Activated CD8-positive, alpha-beta T cell treated with anti-CD3 and anti-CD28 coated beads, Interleukin-2, amount 10 ng/mL, durations not matched to agents 7 days and 5 days (primary cell): ENCODE data around the gene SRP14. TPM values are rescaled to one million over a fixed set of nuclear protein-coding genes. Genes with fewer than 3 reads are reported as not detected.
"Not testable (repeated sequence)": the region's sequence is repeated elsewhere in the genome, so short reads cannot be mapped to it uniquely, and the experiment has no call there.

Source experiments
- ATAC-seq: fragments of 150-1000 bp; cut with Tn5 transposase; one replicate; pipeline ENCODE4 v1.10.0; 2021; ENCODE audit warnings: moderate library complexity
- CTCF ChIA-PET: fragments of 350-600 bp; sonication (Branson Sonifier 250); formaldehyde crosslinking; loops from one replicate; lab custom pipeline; 2021; ENCODE audit warnings: antibody characterized with exemption; lab: Charles Lee
- POLR2A ChIA-PET: fragments of 350-600 bp; sonication (Branson Sonifier 250); formaldehyde crosslinking; loops from one replicate; lab custom pipeline; 2021; ENCODE audit warnings: antibody characterized with exemption; lab: Charles Lee
- DNase-seq: peaks from one replicate; pipeline ENCODE4 v3.0.0-alpha.2; 2020
- H3K27ac Mint-ChIP-seq: one replicate; pipeline ENCODE4 v1.8.0; 2021; ENCODE audit warnings: mild to moderate bottlenecking, mixed read lengths
- H3K27me3 Mint-ChIP-seq: one replicate; pipeline ENCODE4 v1.8.0; 2021; ENCODE audit warnings: low read depth, mixed read lengths
- H3K36me3 Mint-ChIP-seq: one replicate; pipeline ENCODE4 v1.8.0; 2021; ENCODE audit warnings: low read depth, mixed read lengths
- H3K4me1 Mint-ChIP-seq: one replicate; pipeline ENCODE4 v1.8.0; 2021; ENCODE audit warnings: low read depth, mixed read lengths
- H3K4me3 Mint-ChIP-seq: one replicate; pipeline ENCODE4 v1.8.0; 2021; ENCODE audit warnings: mild to moderate bottlenecking, mixed read lengths
- H3K9me3 Mint-ChIP-seq: one replicate; pipeline ENCODE4 v1.8.0; 2022; ENCODE audit warnings: mixed read lengths; ENCODE audit not compliant: insufficient read depth
- total RNA-seq, 2 experiments: library from RNA; stranded (reverse); gene quantifications; one replicate each; pipeline ENCODE4 v1.2.3, GENCODE V29; 2021

Gene SRP14
- total RNA-seq, 2 experiments from 2014 or later, result 178 to 182 TPM

DNA sequence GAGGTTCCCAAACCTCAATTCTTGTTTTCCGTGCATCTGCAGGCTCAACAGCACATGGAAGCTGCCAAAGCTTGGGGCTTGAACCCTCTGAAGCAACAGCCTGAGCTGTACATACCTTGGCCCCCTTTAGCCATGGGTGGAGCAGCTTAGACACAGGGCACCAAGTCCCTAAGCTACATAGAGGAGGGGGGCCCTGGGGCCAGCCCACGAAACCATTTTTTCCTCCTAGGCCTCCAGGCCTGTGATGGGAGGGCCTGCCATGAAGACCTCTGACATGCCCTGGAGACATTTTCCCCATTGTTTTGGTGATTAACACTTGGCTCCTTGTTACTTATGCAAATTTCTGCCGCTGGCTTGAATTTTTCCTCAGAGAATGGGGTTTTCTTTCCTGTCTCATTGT, 24.6 kb downstream of the SRP14 start:
- Mint-ChIP-seq H3K9me3 (peaks cover 7% of the 10 kb centered on the region), H3K36me3 (peaks cover 57% of the 10 kb centered on the region), H3K27me3 (no peaks in the 10 kb centered on the region), H3K4me3 (no peak overlapping the region), H3K4me1 (no peaks in the 10 kb centered on the region), H3K27ac (no peak overlapping the region)
- ChIA-PET CTCF (no interaction called here), POLR2A (no interaction called here)
- no peak for ATAC-seq
- DNase-seq, result no peak

DNA sequence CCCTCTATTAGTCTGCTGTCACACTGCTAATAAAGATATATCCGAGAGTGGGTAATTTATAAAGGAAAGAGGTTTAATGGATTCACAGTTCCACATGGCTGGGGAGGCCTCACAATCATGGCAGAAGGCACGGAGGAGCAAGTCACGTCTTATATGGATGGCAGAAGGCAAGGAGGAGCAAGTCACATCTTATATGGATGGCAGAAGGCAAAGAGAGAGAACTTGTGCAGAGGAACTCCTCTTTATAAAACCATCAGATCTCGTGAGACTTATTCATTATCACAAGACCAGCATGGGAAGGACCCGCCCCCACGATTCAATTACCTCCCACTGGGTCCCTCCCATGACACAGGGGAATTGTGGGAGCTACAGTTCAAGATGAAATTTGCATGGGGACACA, 25.6 kb downstream of the SRP14 start:
- DNase-seq, H3K4me3 Mint-ChIP-seq, CTCF ChIA-PET, H3K4me1 Mint-ChIP-seq, H3K27ac Mint-ChIP-seq, POLR2A ChIA-PET, ATAC-seq, H3K27me3 Mint-ChIP-seq, H3K9me3 Mint-ChIP-seq: not testable (repeated sequence)
- peaks cover 61% of the 10 kb centered on the region for H3K36me3 Mint-ChIP-seq

GRCh38 chr15:40011303-40011702, 27.7 kb downstream of the SRP14 start:
- no peak overlapping the region for H3K4me3 Mint-ChIP-seq
- peaks cover 53% of the 10 kb centered on the region for H3K36me3 Mint-ChIP-seq
- no peak overlapping the region for H3K27ac Mint-ChIP-seq
- peaks cover 7% of the 10 kb centered on the region for H3K9me3 Mint-ChIP-seq
- ATAC-seq (no peak), DNase-seq (no peak)
- no peaks in the 10 kb centered on the region for H3K4me1 Mint-ChIP-seq
- ChIA-PET POLR2A (interaction anchor here (0.6 kb wide), 1 partner anchor 9 kb away, joined by 6 read pairs; no protein-coding TSS in a partner anchor), CTCF (interaction anchor here (0.8 to 1.1 kb wide), 2 partner anchors 9 to 19 kb away, joined by 3 to 4 read pairs; no protein-coding TSS in a partner anchor)
- H3K27me3 Mint-ChIP-seq, result no peaks in the 10 kb centered on the region

- Mint-ChIP-seq H3K27me3 (no peaks in the 10 kb centered on the region), H3K4me1 (no peaks in the 10 kb centered on the region), H3K36me3 (peaks cover 51% of the 10 kb centered on the region), H3K4me3 (no peak overlapping the region), H3K9me3 (peaks cover 7% of the 10 kb centered on the region), H3K27ac (no peak overlapping the region)
- ChIA-PET CTCF (interaction anchor here (0.8 kb wide), 1 partner anchor 19 kb away, joined by 3 read pairs; no protein-coding TSS in a partner anchor), POLR2A (interaction anchor here (0.6 kb wide), 1 partner anchor 9 kb away, joined by 6 read pairs; no protein-coding TSS in a partner anchor)
- DNase-seq, result no peak
- no peak for ATAC-seq
These were observed 28.3 kb downstream of the SRP14 start for GRCh38 chr15:40010686-40011085.

DNA sequence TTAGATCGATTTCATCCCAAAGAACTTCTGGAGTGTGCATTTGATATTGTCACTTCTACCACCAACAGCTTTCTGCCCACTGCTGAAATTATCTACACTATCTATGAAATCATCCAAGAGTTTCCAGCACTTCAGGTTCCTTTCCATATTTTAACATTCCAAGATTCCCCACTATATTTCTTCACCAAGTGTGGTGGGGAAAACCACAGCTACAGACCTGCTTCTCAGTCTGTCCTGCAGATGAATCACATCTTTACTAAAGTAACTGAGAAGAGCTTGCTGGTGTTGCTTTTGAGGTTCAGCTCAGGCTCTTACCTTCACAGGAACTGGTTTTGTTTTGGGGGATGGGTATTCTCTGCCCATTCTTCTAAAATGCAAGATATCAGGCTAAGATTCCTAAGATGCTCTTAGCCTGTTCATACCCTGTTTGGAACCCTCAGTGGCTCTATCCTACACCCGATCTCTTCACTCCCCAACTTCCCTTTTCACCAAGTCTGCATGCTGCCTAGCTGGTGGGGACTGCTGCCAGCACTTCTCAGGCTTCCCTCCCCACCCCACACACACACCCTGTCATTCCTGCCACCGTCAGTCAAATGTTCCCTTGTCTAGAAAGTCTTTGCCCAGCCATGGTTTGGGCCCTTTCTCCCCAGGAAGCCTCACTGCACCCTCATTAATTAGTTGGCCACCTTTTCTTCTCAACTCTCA, 30.8 kb downstream of the SRP14 start:
- H3K4me1 Mint-ChIP-seq, result no peaks in the 10 kb centered on the region
- ChIA-PET CTCF (interaction anchor here (1.5 kb wide), 1 partner anchor 37 kb away, joined by 7 read pairs; no protein-coding TSS in a partner anchor), POLR2A (no interaction called here)
- no peak for ATAC-seq
- no peak for DNase-seq
- no peaks in the 10 kb centered on the region for H3K9me3 Mint-ChIP-seq
- no peaks in the 10 kb centered on the region for H3K27me3 Mint-ChIP-seq
- H3K4me3 Mint-ChIP-seq, result no peak overlapping the region
- H3K36me3 Mint-ChIP-seq, result peaks cover 35% of the 10 kb centered on the region
- H3K27ac Mint-ChIP-seq, result no peak overlapping the region

- Mint-ChIP-seq H3K4me1 (no peaks in the 10 kb centered on the region), H3K27ac (no peak overlapping the region), H3K9me3 (no peaks in the 10 kb centered on the region), H3K36me3 (peaks cover 28% of the 10 kb centered on the region), H3K4me3 (no peak overlapping the region), H3K27me3 (no peaks in the 10 kb centered on the region)
- ChIA-PET POLR2A (no interaction called here), CTCF (no interaction called here)
- ATAC-seq, result no peak
- no peak for DNase-seq
These were observed 32.3 kb downstream of the SRP14 start for GRCh38 chr15:40006646-40007045.

DNA sequence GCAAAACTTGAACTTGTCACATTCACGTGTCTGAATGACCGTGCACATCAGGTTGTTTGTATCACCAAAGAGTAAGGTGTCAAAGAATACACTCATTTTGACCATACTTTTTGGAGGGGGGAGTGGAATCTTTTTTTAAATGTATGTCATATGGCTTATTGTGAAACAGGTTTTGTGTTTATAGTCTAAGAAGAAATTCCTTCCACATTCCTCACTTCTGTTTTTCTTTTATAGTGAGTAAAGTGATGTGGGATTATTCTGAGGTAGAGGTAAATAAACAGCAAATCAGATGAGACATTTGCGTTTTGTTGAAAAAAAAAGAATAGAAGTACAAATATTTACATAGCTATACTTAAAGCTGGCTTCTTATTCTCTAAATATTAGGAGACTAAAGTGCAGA, 33.0 kb downstream of the SRP14 start:
- Mint-ChIP-seq H3K9me3 (no peaks in the 10 kb centered on the region), H3K36me3 (peaks cover 25% of the 10 kb centered on the region), H3K27me3 (no peaks in the 10 kb centered on the region), H3K4me1 (no peaks in the 10 kb centered on the region), H3K27ac (no peak overlapping the region), H3K4me3 (no peak overlapping the region)
- DNase-seq, result no peak
- ChIA-PET CTCF (no interaction called here), POLR2A (no interaction called here)
- ATAC-seq, result no peak

DNA sequence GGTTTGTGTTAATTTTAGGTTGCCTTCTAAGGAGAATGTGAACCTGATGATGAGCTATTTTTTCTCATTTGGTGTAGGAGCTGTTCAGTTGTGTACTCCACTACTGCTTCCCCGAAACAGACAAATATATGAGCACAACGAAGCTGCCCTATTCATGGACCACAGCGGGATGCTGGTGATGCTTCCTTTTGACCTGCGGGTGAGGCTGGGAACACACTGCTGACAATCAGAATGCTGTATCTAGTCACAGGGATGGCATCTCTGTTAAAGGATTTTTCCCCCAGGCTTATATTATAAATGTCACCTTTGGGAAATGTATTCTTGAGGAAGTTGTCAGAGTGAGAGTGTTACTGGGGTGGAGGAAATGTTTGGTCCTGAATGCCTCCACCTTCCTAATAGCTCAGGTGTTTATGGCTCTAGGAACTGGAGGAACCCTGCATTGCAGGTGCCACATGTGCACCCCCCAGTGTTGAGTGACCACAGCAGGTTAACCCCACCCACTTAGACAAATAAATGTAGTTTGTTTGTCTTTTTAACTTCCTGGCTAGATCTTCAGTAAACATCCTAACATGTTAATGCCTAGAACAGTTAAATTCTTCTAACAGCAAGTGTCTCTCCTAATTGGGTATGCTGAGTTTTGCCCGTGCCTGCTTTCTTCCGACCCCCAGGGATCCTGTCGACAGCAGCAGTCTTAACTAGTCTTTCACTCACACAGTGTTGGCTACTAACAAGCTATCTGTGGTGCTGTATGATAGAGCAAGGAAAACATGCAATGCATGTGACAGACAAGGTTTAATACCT, 35.7 kb downstream of the SRP14 start:
- Mint-ChIP-seq H3K27me3 (no peaks in the 10 kb centered on the region), H3K9me3 (no peaks in the 10 kb centered on the region), H3K36me3 (peaks cover 19% of the 10 kb centered on the region), H3K27ac (no peak overlapping the region), H3K4me3 (no peak overlapping the region), H3K4me1 (peaks cover 3% of the 10 kb centered on the region)
- ATAC-seq (no peak), DNase-seq (no peak)
- ChIA-PET CTCF (interaction anchor here (0.8 to 1.6 kb wide), 5 partner anchors 8 to 271 kb away, joined by 3 to 4 read pairs (median 3); no protein-coding TSS in a partner anchor), POLR2A (interaction anchor here (2.3 kb wide), 1 partner anchor 9 kb away, joined by 5 read pairs; no protein-coding TSS in a partner anchor)

DNA sequence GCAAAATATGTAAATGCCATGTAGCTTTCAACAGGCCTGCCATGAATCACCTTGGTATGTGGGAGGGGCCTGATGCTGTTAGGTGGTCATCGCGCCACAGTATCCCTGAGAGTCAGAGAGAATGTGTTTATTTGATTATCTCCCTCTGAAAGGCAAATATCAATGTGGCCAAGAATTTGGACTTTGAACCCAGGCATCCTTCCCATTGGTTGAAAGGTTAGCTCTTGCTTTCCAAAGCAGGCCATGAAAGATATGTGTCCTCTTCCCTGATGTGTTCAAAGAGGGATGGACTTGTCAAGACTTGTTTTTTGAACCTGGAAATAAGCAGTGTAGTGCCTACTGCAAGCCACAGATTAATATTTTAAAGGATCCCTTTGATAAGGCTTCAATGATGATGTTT, 36.7 kb downstream of the SRP14 start:
- CTCF ChIA-PET, result interaction anchor here (1.3 to 1.6 kb wide), 3 partner anchors 9 to 67 kb away, joined by 3 to 4 read pairs (median 3); no protein-coding TSS in a partner anchor
- Mint-ChIP-seq H3K27ac (no peak overlapping the region), H3K4me1 (peaks cover 3% of the 10 kb centered on the region), H3K4me3 (no peak overlapping the region), H3K9me3 (no peaks in the 10 kb centered on the region), H3K36me3 (peaks cover 21% of the 10 kb centered on the region), H3K27me3 (no peaks in the 10 kb centered on the region)
- POLR2A ChIA-PET, result interaction anchor here (2.3 kb wide), 1 partner anchor 8 kb away, joined by 5 read pairs; no protein-coding TSS in a partner anchor
- no peak for ATAC-seq
- no peak for DNase-seq

DNA sequence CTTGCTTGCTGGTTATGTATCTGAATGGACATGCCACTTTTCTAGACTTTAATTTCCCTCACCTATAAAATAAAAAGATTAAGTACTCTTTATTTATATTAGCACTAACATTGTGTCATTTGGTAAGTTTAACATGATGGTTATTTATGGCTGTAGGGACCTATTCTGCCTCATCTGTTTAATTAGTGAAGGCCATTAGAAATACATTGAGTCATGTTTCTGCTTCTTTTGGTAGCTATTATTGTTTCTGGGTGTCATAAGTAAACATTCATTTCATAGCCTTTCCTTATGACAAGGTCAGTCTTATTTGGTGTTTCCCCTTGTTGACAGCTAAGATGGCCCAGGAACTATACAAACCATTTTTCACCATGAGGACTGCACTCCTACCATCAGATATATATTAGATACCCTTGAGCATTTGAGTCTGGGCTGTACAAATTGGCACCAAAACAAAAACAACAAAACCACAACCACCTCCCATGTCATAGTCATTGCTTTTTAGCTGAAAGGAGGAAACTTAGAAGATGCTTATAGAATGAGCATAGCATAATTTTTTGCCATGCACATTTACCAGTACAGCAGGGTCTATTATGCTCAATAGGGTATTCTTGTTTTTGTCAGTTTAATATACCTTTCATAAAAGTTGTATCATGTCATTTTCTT, 39.3 kb downstream of the SRP14 start:
- no peak for DNase-seq
- peaks cover 3% of the 10 kb centered on the region for H3K4me1 Mint-ChIP-seq
- peaks cover 21% of the 10 kb centered on the region for H3K36me3 Mint-ChIP-seq
- H3K27ac Mint-ChIP-seq, result no peak overlapping the region
- H3K4me3 Mint-ChIP-seq, result no peak overlapping the region
- H3K9me3 Mint-ChIP-seq, result no peaks in the 10 kb centered on the region
- ChIA-PET POLR2A (interaction anchor here (0.6 kb wide), 1 partner anchor 95 kb away, joined by 3 read pairs; no protein-coding TSS in a partner anchor), CTCF (interaction anchor here (0.6 kb wide), 1 partner anchor 20 kb away, joined by 3 read pairs; no protein-coding TSS in a partner anchor)
- ATAC-seq, result no peak
- no peaks in the 10 kb centered on the region for H3K27me3 Mint-ChIP-seq

DNA sequence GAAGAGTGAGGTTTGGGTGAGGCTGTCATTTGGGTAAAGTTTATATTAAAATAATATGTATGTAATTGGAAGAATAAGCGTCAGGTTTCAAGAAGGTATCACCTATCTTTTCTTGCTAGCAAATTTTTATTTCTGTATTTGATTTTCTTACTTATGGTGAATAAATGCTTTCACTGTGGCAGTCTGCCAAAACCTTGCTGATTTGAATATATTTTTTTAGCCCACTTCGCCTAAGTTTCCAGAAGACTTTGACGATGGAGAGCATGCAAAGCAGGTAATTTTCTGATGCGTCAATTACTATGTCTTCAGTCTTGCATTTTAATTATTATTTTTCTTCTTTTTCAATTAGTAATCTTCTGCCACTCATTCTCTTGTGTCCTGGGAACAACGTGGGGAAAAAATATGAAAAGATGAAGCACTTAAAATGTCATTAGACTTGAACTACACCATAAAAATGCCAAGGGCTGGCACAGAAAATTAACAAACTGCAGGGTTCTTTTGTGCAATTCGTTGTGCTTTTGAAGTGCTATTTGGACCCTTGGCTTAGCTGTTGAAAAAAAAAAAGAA, 40.4 kb downstream of the SRP14 start:
- ChIA-PET CTCF (interaction anchor here (0.6 kb wide), 2 partner anchors 21 to 1285 kb away, joined by 3 read pairs; no protein-coding TSS in a partner anchor), POLR2A (interaction anchor here (0.6 kb wide), 1 partner anchor 96 kb away, joined by 3 read pairs; no protein-coding TSS in a partner anchor)
- no peaks in the 10 kb centered on the region for H3K27me3 Mint-ChIP-seq
- no peak overlapping the region for H3K4me3 Mint-ChIP-seq
- H3K9me3 Mint-ChIP-seq, result no peaks in the 10 kb centered on the region
- ATAC-seq (no peak), DNase-seq (no peak)
- no peak overlapping the region for H3K27ac Mint-ChIP-seq
- peaks cover 24% of the 10 kb centered on the region for H3K36me3 Mint-ChIP-seq
- H3K4me1 Mint-ChIP-seq, result peaks cover 3% of the 10 kb centered on the region
